ENCODE results near the gene ELK1. TPM values are rescaled to one million over a fixed set of nuclear protein-coding genes. Genes with fewer than 3 reads are reported as not detected.
A peak's percentile ranks its signal among the peaks of the same experiment; 100 is the strongest.

ELK1 gene
- total and polyA plus RNA-seq, 12 donors = 6.9 to 34.1 (median 24.8) TPM

GRCh38 chrX:47587906-47588735 is 62.2 kb downstream of the ELK1 start:
- no peak for TF ChIP-seq CTCF (IDR thresholded peaks at IDR 0.05)
- no peak for DNase-seq
- intact Hi-C loops (cut with DNase I) = no loop called here

GRCh38 chrX:47587091-47587891 is 63.1 kb downstream of the ELK1 start:
- Histone ChIP-seq H3K27ac (no peak overlapping the region), H3K4me1 (no peaks in the 10 kb centered on the region), H3K9me3 (no peaks in the 10 kb centered on the region), H3K27me3 (no peaks in the 10 kb centered on the region), H3K36me3 (peaks cover 0 to 23% (median 0%) of the 10 kb centered on the region in 9 donors), H3K4me3 (no peak overlapping the region)
- no peak for TF ChIP-seq CTCF (IDR thresholded peaks at IDR 0.05)
- DNase-seq (no peak), ATAC-seq (peak in 1 of 8 donors; percentile 15)
- intact Hi-C loops (cut with DNase I) = no loop called here
- 57 to 68% methylated on average over 4 of the region's 4 CpGs for WGBS, 2 donors

More at GRCh38 chrX:47587906-47588735, 62.2 kb downstream of the ELK1 start:
- Histone ChIP-seq H3K27ac (no peak overlapping the region), H3K4me1 (no peaks in the 10 kb centered on the region), H3K9me3 (no peaks in the 10 kb centered on the region), H3K4me3 (no peak overlapping the region), H3K36me3 (peaks cover 0 to 23% (median 0%) of the 10 kb centered on the region in 9 donors), H3K27me3 (no peaks in the 10 kb centered on the region)
- WGBS, 2 donors = 80 to 87% methylated on average over 16 of the region's 16 CpGs
- ATAC-seq = no peak

- intact Hi-C loops (cut with DNase I) = no loop called here
- Histone ChIP-seq H3K4me3 (no peak overlapping the region), H3K4me1 (peaks cover 0 to 6% (median 0%) of the 10 kb centered on the region in 9 donors), H3K27ac (no peak overlapping the region), H3K9me3 (no peaks in the 10 kb centered on the region), H3K36me3 (peaks cover 0 to 23% (median 0%) of the 10 kb centered on the region in 9 donors), H3K27me3 (no peaks in the 10 kb centered on the region)
- WGBS, 2 donors = 60 to 80% methylated on average over 10 to 11 of the region's 11 CpGs
- TF ChIP-seq CTCF (IDR thresholded peaks at IDR 0.05) = no peak
- DNase-seq = no peak
- no peak for ATAC-seq
Measured at GRCh38 chrX:47586043-47586787, 64.1 kb downstream of the ELK1 start.

Small RNA genes lying within 50 kb of the gene (microRNA-seq; reads per million reads assigned to microRNA genes)
- gene MIR4769 = 0 reads per million in 2 donors

Other genes starting within 250 kb of the ELK1 start
- gene ZNF41, start 167.3 kb downstream of the ELK1 start, total RNA-seq = 10 to 100 TPM; 10.6 to 19.3 (median 14.8) TPM
- 1 to 10 TPM; 3.1 to 6.7 TPM for gene ZNF41, start 167.3 kb downstream of the ELK1 start, polyA plus RNA-seq
- gene ARAF, start 89.4 kb downstream of the ELK1 start, total RNA-seq = 10 to 100 TPM; 73.0 to 93.1 (median 79.8) TPM
- gene ARAF, start 89.4 kb downstream of the ELK1 start, polyA plus RNA-seq = 10 to 100 TPM; 45.2 to 57.0 TPM
- 100 to 1,000 TPM in 2 of 10 donors, 10 to 100 TPM in 8; 32.8 to 534 (median 68.8) TPM for gene TIMP1, start 68.1 kb downstream of the ELK1 start, total RNA-seq
- 100 to 1,000 TPM; 240 to 826 TPM for gene TIMP1, start 68.1 kb downstream of the ELK1 start, polyA plus RNA-seq
- 10 to 100 TPM; 10.4 to 16.3 (median 13.8) TPM for gene SYN1, start 30.7 kb downstream of the ELK1 start, total RNA-seq
- gene SYN1, start 30.7 kb downstream of the ELK1 start, polyA plus RNA-seq = 10 to 100 TPM in 1 of 2 donors, 1 to 10 TPM in 1; 7.0 to 11.1 TPM
- 10 to 100 TPM in 1 of 10 donors, 1 to 10 TPM in 9; 1.1 to 12.4 (median 1.8) TPM for gene CFP, start 20.6 kb downstream of the ELK1 start, total RNA-seq
- 1 to 10 TPM; 2.3 to 2.4 TPM for gene CFP, start 20.6 kb downstream of the ELK1 start, polyA plus RNA-seq
- gene UXT, start 8.6 kb upstream of the ELK1 start, total RNA-seq = 100 to 1,000 TPM in 2 of 10 donors, 10 to 100 TPM in 8; 84.1 to 113 (median 92.1) TPM
- gene UXT, start 8.6 kb upstream of the ELK1 start, polyA plus RNA-seq = 100 to 1,000 TPM in 1 of 2 donors, 10 to 100 TPM in 1; 89.6 to 242 TPM
- 10 to 100 TPM in 1 of 10 donors, 1 to 10 TPM in 9; 4.1 to 10.1 (median 7.3) TPM for gene ZNF81, start 186.3 kb upstream of the ELK1 start, total RNA-seq
- gene ZNF81, start 186.3 kb upstream of the ELK1 start, polyA plus RNA-seq = 1 to 10 TPM; 1.8 to 2.3 TPM

All from heart right ventricle (tissue), 16 donors.